H9 (cell line): ENCODE measurements around the gene DLG1. TPM values are rescaled to one million over a fixed set of nuclear protein-coding genes. Genes with fewer than 3 reads are reported as not detected.

Source experiments
- DNase-seq: peaks from one replicate; pipeline ENCODE4 v3.0.0-alpha.2; 2017
- H2AFZ ChIP-seq: one replicate; pipeline ENCODE4 v1.6.1; 2013; ENCODE audit warnings: mild to moderate bottlenecking, low read length, control low read depth, moderate library complexity
- H2AK5ac ChIP-seq: 2 replicates; pipeline ENCODE4 v1.6.1; 2013; ENCODE audit warnings: low read length, control low read depth, mixed read lengths; ENCODE audit not compliant: insufficient read length
- H2BK120ac ChIP-seq: one replicate; pipeline ENCODE4 v1.6.1; 2013; ENCODE audit warnings: low read depth, mild to moderate bottlenecking, low read length, control low read depth, inconsistent platforms; ENCODE audit not compliant: poor library complexity, severe bottlenecking
- H2BK12ac ChIP-seq: 2 replicates; pipeline ENCODE4 v1.6.1; 2013; ENCODE audit warnings: low read length, control low read depth, mixed read lengths, low read depth; ENCODE audit not compliant: insufficient read length
- H2BK15ac ChIP-seq: 2 replicates; pipeline ENCODE4 v1.6.1; 2013; ENCODE audit warnings: low read depth, low read length, control low read depth
- H2BK20ac ChIP-seq: one replicate; pipeline ENCODE4 v1.6.1; 2013; ENCODE audit warnings: low read depth, mild to moderate bottlenecking, low read length, control low read depth, inconsistent platforms; ENCODE audit not compliant: poor library complexity, severe bottlenecking
- H2BK5ac ChIP-seq: 2 replicates; pipeline ENCODE4 v1.6.1; 2013; ENCODE audit warnings: low read length, control low read depth, mixed read lengths; ENCODE audit not compliant: insufficient read length
- H3K14ac ChIP-seq: 2 replicates; pipeline ENCODE4 v1.6.1; 2013; ENCODE audit warnings: low read length, control low read depth; ENCODE audit not compliant: insufficient read depth
- H3K18ac ChIP-seq: 2 replicates; pipeline ENCODE4 v1.6.1; 2013; ENCODE audit warnings: low read depth, mild to moderate bottlenecking, mixed read lengths, low read length, control low read depth; ENCODE audit not compliant: insufficient read length
- H3K23ac ChIP-seq: 2 replicates; pipeline ENCODE4 v1.6.1; 2013; ENCODE audit warnings: low read length, control low read depth, mixed read lengths, low read depth; ENCODE audit not compliant: insufficient read length
- H3K23me2 ChIP-seq: 2 replicates; pipeline ENCODE4 v1.6.1; 2013; ENCODE audit warnings: low read depth, mild to moderate bottlenecking, mixed read lengths, low read length, control low read depth; ENCODE audit not compliant: insufficient read length, poor library complexity, severe bottlenecking
- H3K27ac ChIP-seq: 2 replicates; pipeline ENCODE4 v1.5.1; 2013; ENCODE audit warnings: low read length, control low read depth, mixed read lengths, low read depth; ENCODE audit not compliant: insufficient read length
- H3K27me3 ChIP-seq: 2 replicates; pipeline ENCODE4 v1.6.1; 2013; ENCODE audit warnings: low read length, control low read depth, inconsistent platforms; ENCODE audit not compliant: insufficient read depth
- H3K4ac ChIP-seq: 2 replicates; pipeline ENCODE4 v1.6.1; 2013; ENCODE audit warnings: low read depth, mild to moderate bottlenecking, control low read depth, inconsistent platforms, low read length, moderate library complexity
- H3K4me1 ChIP-seq: 2 replicates; pipeline ENCODE4 v1.6.1; 2013; ENCODE audit warnings: low read length, control low read depth, inconsistent platforms; ENCODE audit not compliant: insufficient read depth
- H3K4me2 ChIP-seq: 2 replicates; pipeline ENCODE4 v1.6.1; 2013; ENCODE audit warnings: low read length, control low read depth, mixed read lengths; ENCODE audit not compliant: insufficient read length, insufficient read depth
- H3K56ac ChIP-seq: 2 replicates; pipeline ENCODE4 v1.6.1; 2013; ENCODE audit warnings: low read depth, mild to moderate bottlenecking, mixed read lengths, low read length, control low read depth; ENCODE audit not compliant: insufficient read length
- H3K79me1 ChIP-seq: 2 replicates; pipeline ENCODE4 v1.6.1; 2013; ENCODE audit warnings: low read depth, mild to moderate bottlenecking, moderate library complexity, low read length, control low read depth, inconsistent platforms; ENCODE audit not compliant: insufficient read depth, poor library complexity, severe bottlenecking
- H3K79me2 ChIP-seq: 2 replicates; pipeline ENCODE4 v1.6.1; 2013; ENCODE audit warnings: low read length, control low read depth, inconsistent platforms; ENCODE audit not compliant: insufficient read depth
- H3K9ac ChIP-seq: 2 replicates; pipeline ENCODE4 v1.6.1; 2013; ENCODE audit warnings: low read length, control low read depth, mixed read lengths; ENCODE audit not compliant: insufficient read length; ENCODE audit errors: extremely low read depth
- H3K9me3 ChIP-seq: one replicate; pipeline ENCODE4 v1.6.1; 2013; ENCODE audit warnings: low read depth, low read length, inconsistent platforms; ENCODE audit not compliant: control insufficient read depth
- H3T11ph ChIP-seq: one replicate; pipeline ENCODE4 v1.6.1; 2013; ENCODE audit warnings: mild to moderate bottlenecking, low read length, control low read depth, inconsistent platforms
- H4K20me1 ChIP-seq: one replicate; pipeline ENCODE4 v1.6.1; 2013; ENCODE audit not compliant: control insufficient read depth, insufficient read length, insufficient read depth
- H4K5ac ChIP-seq: 2 replicates; pipeline ENCODE4 v1.6.1; 2013; ENCODE audit warnings: low read depth, mild to moderate bottlenecking, mixed read lengths, low read length, control low read depth; ENCODE audit not compliant: insufficient read length
- H4K8ac ChIP-seq: replicated peaks from 2 replicates; pipeline ENCODE4 v1.6.1; 2013; ENCODE audit warnings: low read length, control low read depth, mixed read lengths, low read depth; ENCODE audit not compliant: insufficient read length
- H4K91ac ChIP-seq: 2 replicates; pipeline ENCODE4 v1.6.1; 2013; ENCODE audit warnings: low read depth, mild to moderate bottlenecking, moderate library complexity, mixed read lengths, low read length, control low read depth; ENCODE audit not compliant: insufficient read length
- H3K27ac Mint-ChIP-seq, 3 experiments: 2 replicates in 2 of 3; 3 replicates in 1 of 3; pipeline ENCODE4 v1.8.0; 2020 to 2021; ENCODE audit warnings: mixed read lengths in 3 of 3, mild to moderate bottlenecking in 1 of 3, moderate library complexity in 1 of 3
- H3K27me3 Mint-ChIP-seq: 2 replicates; pipeline ENCODE4 v1.8.0; 2021; ENCODE audit warnings: low read depth, mild to moderate bottlenecking, moderate library complexity, mixed read lengths
- H3K36me3 Mint-ChIP-seq, 3 experiments: 2 replicates in 2 of 3; 3 replicates in 1 of 3; pipeline ENCODE4 v1.8.0; 2020 to 2021; ENCODE audit warnings: low read depth in 3 of 3, mixed read lengths in 3 of 3; ENCODE audit not compliant: insufficient read depth in 1 of 3
- H3K4me1 Mint-ChIP-seq, 2 experiments: 2 replicates each; pipeline ENCODE4 v1.8.0; 2020; ENCODE audit warnings: mixed read lengths in 2 of 2
- H3K4me3 Mint-ChIP-seq, 2 experiments: 2 replicates in 1 of 2; 3 replicates in 1 of 2; pipeline ENCODE4 v1.8.0; 2020 to 2021; ENCODE audit warnings: mild to moderate bottlenecking in 2 of 2, mixed read lengths in 2 of 2, moderate library complexity in 1 of 2
- H3K9me3 Mint-ChIP-seq, 2 experiments: 2 replicates in 1 of 2; 3 replicates in 1 of 2; pipeline ENCODE4 v1.8.0; 2020; ENCODE audit warnings: mild to moderate bottlenecking in 2 of 2, mixed read lengths in 2 of 2, moderate library complexity in 1 of 2
- CTCF ChIP-seq: fragments of 200-600 bp; sonication (generic); conservative IDR thresholded peaks from 3 replicates; pipeline ENCODE4 v1.8.0; 2021; ENCODE audit warnings: antibody characterized with exemption, mild to moderate bottlenecking
- WGBS: extraction: QIAGEN DNeasy Blood & Tissue Kit; methylation state at CpG from one replicate; pipeline ENCODE4 v1.1.7; 2013; ENCODE audit warnings: missing lambda C conversion rate, low lambda C conversion rate, mixed read lengths; ENCODE audit not compliant: insufficient read length; ENCODE audit errors: extremely low coverage; 5-methylcytosine and 5-hydroxymethylcytosine counted together
- total RNA-seq: library from RNA; stranded (reverse); gene quantifications from 2 replicates; pipeline ENCODE4 v1.2.1, GENCODE V29; 2021

Gene DLG1
- total RNA-seq, 1 experiment from 2014 or later = 84.1 TPM

- Histone ChIP-seq H3K23me2 (no peaks in the 10 kb centered on the region), H3K4me2 (no peak overlapping the region), H3K79me2 (peaks cover 12% of the 10 kb centered on the region; the same call in 1 of the 2 replicates), H4K91ac (no peak overlapping the region), H4K8ac (no peak overlapping the region), H2AK5ac (no peak overlapping the region), H3K27ac (no peak overlapping the region), H3K9ac (no peak overlapping the region), H3K56ac (no peak overlapping the region), H4K5ac (no peak overlapping the region), H4K20me1 (no peaks in the 10 kb centered on the region), H3K23ac (no peak overlapping the region), H2BK120ac (no peak overlapping the region), H3K14ac (no peak overlapping the region), H2BK15ac (no peak overlapping the region), H3K9me3 (peaks cover 7% of the 10 kb centered on the region), H3K4ac (no peak overlapping the region), H2AFZ (no peak overlapping the region), H2BK12ac (no peak overlapping the region), H3K27me3 (no peaks in the 10 kb centered on the region), H3K79me1 (peaks cover 8% of the 10 kb centered on the region), H3K18ac (no peak overlapping the region), H3T11ph (no peak overlapping the region), H2BK5ac (no peak overlapping the region), H2BK20ac (no peak overlapping the region), H3K4me1 (no peaks in the 10 kb centered on the region)
- no peak for TF ChIP-seq CTCF
- Mint-ChIP-seq H3K9me3 (peaks cover 60 to 69% of the 10 kb centered on the region in 2 experiments), H3K27ac (no peak overlapping the region), H3K27me3 (no peaks in the 10 kb centered on the region), H3K36me3 (peaks cover 79 to 81% (median 79%) of the 10 kb centered on the region in 3 experiments), H3K4me3 (no peak overlapping the region), H3K4me1 (peaks cover 11 to 19% of the 10 kb centered on the region in 2 experiments)
- DNase-seq = no peak
- no CpG with 5 or more reads among the region's 3 CpGs for WGBS
Observed at GRCh38 chr3:197244751-197245150, 53.7 kb downstream of the DLG1 start.
